Glutamatergic neuron (in vitro differentiated cells): ENCODE data around the gene MID1. TPM values are rescaled to one million over a fixed set of nuclear protein-coding genes. Genes with fewer than 3 reads are reported as not detected.

ENCODE experiments used
- DNase-seq: peaks from one replicate; pipeline ENCODE4 v3.0.0; 2022
- H3K27ac Mint-ChIP-seq: one replicate; pipeline ENCODE4 v1.8.0; 2020; ENCODE audit warnings: mild to moderate bottlenecking, mixed read lengths, inconsistent platforms; ENCODE audit not compliant: unreplicated experiment
- H3K27me3 Mint-ChIP-seq: one replicate; pipeline ENCODE4 v1.8.0; 2020; ENCODE audit warnings: mild to moderate bottlenecking, moderate library complexity, mixed read lengths, inconsistent platforms; ENCODE audit not compliant: unreplicated experiment
- H3K36me3 Mint-ChIP-seq: one replicate; pipeline ENCODE4 v1.8.0; 2020; ENCODE audit warnings: mild to moderate bottlenecking, mixed read lengths, inconsistent platforms; ENCODE audit not compliant: unreplicated experiment
- H3K4me1 Mint-ChIP-seq: one replicate; pipeline ENCODE4 v1.8.0; 2020; ENCODE audit warnings: mild to moderate bottlenecking, low read depth, mixed read lengths, inconsistent platforms; ENCODE audit not compliant: unreplicated experiment
- H3K4me3 Mint-ChIP-seq: one replicate; pipeline ENCODE4 v1.8.0; 2020; ENCODE audit warnings: mild to moderate bottlenecking, mixed read lengths, inconsistent platforms; ENCODE audit not compliant: unreplicated experiment
- H3K9me3 Mint-ChIP-seq: one replicate; pipeline ENCODE4 v1.8.0; 2020; ENCODE audit warnings: mild to moderate bottlenecking, moderate library complexity, mixed read lengths, inconsistent platforms; ENCODE audit not compliant: unreplicated experiment
- CTCF ChIP-seq: fragments of 200-600 bp; sonication (generic); IDR thresholded peaks from one replicate; pipeline ENCODE4 v1.5.0; 2021; ENCODE audit not compliant: partially characterized antibody, unreplicated experiment
- total RNA-seq: library from RNA; stranded (reverse); fragmentation: NEBNext Ultra II Directional; extraction: Animal tissue kit (Norgen Biotek cat#: 25700); gene quantifications from one replicate; pipeline ENCODE4 v1.2.1, GENCODE V29; 2021; ENCODE audit not compliant: unreplicated experiment

The MID1 gene
- total RNA-seq, 1 donor from 2014 or later, result 9.2 TPM

DNA sequence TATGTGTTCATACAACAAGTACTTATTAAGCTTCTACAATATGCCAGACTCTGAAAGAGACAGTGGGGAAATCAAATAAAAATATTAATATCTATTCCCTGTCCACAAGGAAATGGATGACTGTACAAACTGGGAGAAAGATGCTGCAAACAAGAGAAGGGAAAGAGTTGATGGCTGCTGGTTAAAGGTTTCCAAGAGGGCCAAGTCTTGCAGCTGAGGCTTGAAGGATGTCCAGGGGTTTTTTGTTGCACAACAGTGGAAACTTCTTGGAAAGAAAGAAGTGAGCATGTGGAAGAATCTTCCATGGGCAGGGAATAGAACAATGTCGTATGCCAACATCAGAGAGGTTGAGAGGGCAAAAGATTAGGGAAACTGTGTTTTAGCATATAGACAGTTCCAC, 95.8 kb downstream of the MID1 start:
- no peak for DNase-seq
- H3K9me3 Mint-ChIP-seq, result no peaks in the 10 kb centered on the region
- no peaks in the 10 kb centered on the region for H3K27me3 Mint-ChIP-seq
- TF ChIP-seq CTCF, result no peak
- no peak overlapping the region for H3K4me3 Mint-ChIP-seq
- H3K27ac Mint-ChIP-seq, result no peak overlapping the region
- no peaks in the 10 kb centered on the region for H3K36me3 Mint-ChIP-seq
- no peaks in the 10 kb centered on the region for H3K4me1 Mint-ChIP-seq

DNA sequence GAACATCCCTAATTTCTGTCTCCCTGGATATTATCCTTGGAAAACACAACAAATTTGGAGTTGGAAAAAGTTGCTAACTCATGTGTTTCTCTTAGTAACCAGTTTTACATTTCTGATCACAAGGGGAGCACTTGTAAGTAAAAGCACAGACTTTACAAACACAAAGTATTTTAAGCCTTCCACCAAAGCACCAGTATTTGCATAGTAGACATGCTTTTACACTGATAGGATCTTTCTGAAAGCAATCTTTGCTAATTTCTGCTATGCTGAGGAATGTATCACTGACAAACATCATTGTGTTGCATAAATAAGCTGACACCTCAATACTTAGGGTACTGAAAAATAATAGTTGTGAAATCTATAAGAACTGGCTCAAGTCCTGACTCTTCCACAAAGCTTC, 100.6 kb downstream of the MID1 start:
- DNase-seq, result no peak
- Mint-ChIP-seq H3K9me3 (no peaks in the 10 kb centered on the region), H3K36me3 (no peaks in the 10 kb centered on the region), H3K4me1 (peaks cover 4% of the 10 kb centered on the region), H3K27me3 (no peaks in the 10 kb centered on the region), H3K27ac (no peak overlapping the region), H3K4me3 (no peak overlapping the region)
- no peak for TF ChIP-seq CTCF

DNA sequence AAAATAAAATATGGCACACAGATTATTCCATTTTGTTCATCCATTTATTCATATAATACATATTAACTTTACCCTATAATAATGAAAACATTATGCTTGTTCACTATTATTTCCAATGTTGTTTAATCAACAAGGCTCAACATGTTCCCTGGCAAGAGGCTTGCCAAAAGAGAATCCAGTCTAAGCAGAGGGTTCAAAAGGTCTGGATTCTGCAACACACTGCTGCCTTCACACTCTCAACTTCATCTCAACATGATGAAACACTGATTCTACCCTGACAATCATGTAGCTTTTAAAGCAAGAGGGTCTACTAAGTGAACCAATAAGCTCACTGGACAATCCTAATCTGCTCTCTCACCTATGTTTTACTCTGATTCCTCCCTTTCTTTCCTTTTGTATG, 101.1 kb downstream of the MID1 start:
- Mint-ChIP-seq H3K4me3 (no peak overlapping the region), H3K27me3 (no peaks in the 10 kb centered on the region), H3K27ac (no peak overlapping the region), H3K4me1 (peaks cover 4% of the 10 kb centered on the region), H3K9me3 (no peaks in the 10 kb centered on the region), H3K36me3 (no peaks in the 10 kb centered on the region)
- DNase-seq, result no peak
- no peak for TF ChIP-seq CTCF

- Mint-ChIP-seq H3K27ac (no peak overlapping the region), H3K9me3 (no peaks in the 10 kb centered on the region), H3K36me3 (no peaks in the 10 kb centered on the region), H3K4me3 (no peak overlapping the region), H3K27me3 (no peaks in the 10 kb centered on the region), H3K4me1 (peaks cover 4% of the 10 kb centered on the region)
- TF ChIP-seq CTCF, result no peak
- no peak for DNase-seq
Measured at GRCh38 chrX:10518073-10518472, 102.3 kb downstream of the MID1 start.

DNA sequence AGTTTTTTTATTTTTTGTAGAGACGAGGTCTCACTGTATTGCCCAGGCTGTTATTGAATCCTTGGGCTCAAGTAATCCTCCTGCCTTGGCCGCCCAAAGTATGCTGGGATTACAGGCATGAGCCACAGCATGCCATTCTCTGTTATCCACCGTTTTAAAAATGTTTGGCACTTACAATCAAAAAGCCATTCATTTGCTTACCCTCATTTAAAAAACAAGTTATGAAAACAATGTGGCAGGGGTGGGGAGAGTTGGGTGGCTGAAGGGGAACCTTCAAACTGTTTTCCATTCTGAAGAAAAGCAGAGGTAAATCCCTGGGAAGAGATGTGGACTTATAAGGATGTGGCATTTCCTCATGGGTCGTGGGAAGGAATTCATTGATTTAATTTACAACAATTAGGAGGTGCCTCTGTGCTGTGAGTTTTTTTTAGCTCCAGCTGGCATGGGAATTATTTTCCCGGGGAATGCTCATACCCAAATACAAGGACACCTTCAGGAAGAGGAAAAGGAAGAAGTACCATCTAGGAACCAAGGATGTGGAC, 103.5 kb downstream of the MID1 start:
- Mint-ChIP-seq H3K9me3 (no peaks in the 10 kb centered on the region), H3K4me1 (peaks cover 4% of the 10 kb centered on the region), H3K4me3 (no peak overlapping the region), H3K27me3 (no peaks in the 10 kb centered on the region), H3K36me3 (no peaks in the 10 kb centered on the region), H3K27ac (no peak overlapping the region)
- TF ChIP-seq CTCF, result no peak
- no peak for DNase-seq
